ENCODE results near the gene PHLDB1.

PHLDB1 gene

GRCh38 chr11:118639899-118640298 lies 32.5 kb downstream of the PHLDB1 start:
- no peak for DNase-seq

GRCh38 chr11:118640332-118641154 lies 33.1 kb downstream of the PHLDB1 start:
- DNase-seq = no peak

GRCh38 chr11:118641397-118642019 lies 34.1 kb downstream of the PHLDB1 start:
- no peak for DNase-seq

DNA sequence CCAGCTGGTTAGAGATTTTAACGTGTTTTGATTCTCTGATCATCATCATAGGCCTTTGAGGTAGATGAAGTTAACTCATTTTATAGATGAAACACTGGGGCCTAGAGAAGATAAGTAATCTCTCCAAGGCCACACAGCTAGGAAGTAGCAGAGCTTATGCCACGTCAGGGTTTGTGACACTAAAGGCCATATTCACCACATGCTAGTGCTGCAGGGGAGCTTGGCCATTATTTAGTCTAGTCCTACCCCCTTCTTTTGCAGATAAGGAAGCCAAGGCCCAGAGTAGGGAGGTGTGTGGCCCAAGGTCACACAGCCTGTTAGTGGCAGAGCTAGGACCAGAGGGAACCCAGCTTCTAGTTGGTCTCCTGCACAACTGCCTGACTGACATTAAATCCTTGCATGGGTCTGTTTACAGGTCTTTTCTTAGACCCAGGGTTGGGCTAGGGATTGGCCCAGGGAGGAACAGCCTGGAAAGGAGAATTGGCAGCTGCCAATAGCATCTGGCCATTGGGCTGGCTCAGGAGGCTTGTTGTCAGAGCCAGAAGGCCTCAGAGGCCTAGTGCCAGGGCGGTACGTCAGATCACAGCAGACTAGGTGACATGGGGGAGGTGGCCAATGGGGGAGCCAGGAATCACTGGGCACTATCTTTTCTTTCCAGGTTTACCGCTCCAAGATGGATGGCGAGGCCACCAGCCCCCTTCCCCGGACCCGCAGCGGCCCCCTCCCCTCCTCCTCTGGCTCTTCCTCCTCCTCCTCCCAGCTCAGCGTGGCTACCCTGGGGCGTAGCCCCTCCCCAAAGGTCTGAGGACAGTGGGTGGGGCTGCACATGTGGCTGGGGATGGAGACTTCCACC lies 36.0 kb downstream of the PHLDB1 start:
- DNase-seq = no peak

- no peak for DNase-seq
Measured at GRCh38 chr11:118643995-118644345, 36.6 kb downstream of the PHLDB1 start.

DNA sequence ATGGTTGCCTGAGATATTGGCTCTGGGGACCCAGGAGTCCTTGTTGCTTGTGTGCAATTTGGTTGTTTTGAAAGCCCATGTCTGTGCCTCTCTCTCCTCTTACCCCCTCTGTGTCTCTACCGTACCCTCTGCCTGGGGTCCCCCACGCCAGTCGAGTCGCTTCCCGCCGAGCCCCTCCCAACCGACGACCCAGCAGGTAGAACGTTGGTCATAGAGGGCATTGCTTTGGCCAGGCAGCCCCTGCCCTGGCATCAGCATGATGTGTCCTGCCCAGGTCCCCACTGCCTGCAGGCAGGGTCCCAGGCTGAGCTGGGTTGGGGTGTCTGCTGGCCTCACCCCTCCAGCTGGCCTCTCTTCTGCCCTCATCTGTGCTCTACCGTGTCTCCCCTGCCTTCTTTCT lies 37.1 kb downstream of the PHLDB1 start:
- no peak for DNase-seq

GRCh38 chr11:118645066-118645715 lies 37.8 kb downstream of the PHLDB1 start:
- no peak for DNase-seq

DNA sequence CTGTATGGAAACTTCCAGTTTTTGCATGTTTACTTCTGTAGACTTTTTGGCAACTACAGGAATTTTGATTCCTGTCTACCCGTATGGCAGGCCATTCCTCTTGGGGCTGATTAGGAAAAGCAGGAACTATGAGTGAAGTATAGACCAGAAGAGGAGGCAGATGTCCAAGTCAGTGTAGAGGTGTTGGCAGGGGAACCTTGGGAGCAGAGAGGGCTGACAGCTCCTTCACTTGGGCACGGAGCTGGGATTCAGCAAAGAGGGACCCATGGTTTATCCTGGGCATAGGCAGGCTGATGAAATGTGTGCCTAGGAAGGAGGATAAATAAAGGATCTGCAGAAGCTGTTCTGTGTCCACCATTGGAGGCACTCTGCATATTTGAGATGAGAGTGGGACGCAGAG lies 39.0 kb downstream of the PHLDB1 start:
- no peak for DNase-seq

- no peak for DNase-seq
Measured at GRCh38 chr11:118648291-118648690, 40.9 kb downstream of the PHLDB1 start.

DNA sequence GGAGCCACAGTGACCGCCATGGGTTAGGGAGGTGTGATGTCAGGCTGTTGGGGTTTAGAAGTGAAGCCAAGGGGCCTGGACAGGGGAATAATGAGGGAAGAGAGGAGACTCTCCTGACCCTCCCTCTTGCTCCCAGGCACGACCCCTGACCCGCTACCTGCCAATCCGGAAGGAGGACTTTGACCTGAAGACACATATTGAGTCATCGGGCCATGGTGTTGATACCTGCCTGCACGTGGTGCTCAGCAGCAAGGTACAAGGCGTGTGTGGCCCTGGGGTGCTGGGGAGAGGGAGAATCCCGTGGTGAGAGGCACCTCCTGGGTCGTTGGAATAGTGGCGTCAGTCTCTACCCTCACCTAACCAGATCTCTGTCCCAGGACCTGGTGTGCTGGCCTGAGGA lies 42.5 kb downstream of the PHLDB1 start:
- no peak for DNase-seq

DNA sequence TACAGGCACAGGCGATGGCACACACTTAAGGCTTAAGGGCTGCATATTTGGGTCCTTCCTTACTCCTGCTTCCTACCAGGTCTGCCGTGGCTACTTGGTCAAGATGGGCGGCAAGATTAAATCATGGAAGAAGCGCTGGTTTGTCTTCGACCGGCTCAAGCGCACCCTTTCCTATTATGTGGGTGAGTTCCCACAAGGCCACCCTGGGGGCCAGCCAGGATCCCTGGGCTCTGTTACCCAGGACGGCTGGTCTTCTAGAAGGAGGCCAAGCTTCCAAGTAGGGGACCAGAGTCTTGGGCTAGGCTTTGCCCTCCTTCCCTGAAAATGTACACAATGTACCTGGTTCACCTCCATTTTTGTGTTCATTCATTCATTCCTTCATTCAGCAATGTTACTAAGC lies 43.0 kb downstream of the PHLDB1 start:
- DNase-seq = no peak

- no peak for DNase-seq
Measured at GRCh38 chr11:118651820-118652219, 44.4 kb downstream of the PHLDB1 start.

- no peak for DNase-seq
Measured at GRCh38 chr11:118652681-118653181, 45.3 kb downstream of the PHLDB1 start.

DNA sequence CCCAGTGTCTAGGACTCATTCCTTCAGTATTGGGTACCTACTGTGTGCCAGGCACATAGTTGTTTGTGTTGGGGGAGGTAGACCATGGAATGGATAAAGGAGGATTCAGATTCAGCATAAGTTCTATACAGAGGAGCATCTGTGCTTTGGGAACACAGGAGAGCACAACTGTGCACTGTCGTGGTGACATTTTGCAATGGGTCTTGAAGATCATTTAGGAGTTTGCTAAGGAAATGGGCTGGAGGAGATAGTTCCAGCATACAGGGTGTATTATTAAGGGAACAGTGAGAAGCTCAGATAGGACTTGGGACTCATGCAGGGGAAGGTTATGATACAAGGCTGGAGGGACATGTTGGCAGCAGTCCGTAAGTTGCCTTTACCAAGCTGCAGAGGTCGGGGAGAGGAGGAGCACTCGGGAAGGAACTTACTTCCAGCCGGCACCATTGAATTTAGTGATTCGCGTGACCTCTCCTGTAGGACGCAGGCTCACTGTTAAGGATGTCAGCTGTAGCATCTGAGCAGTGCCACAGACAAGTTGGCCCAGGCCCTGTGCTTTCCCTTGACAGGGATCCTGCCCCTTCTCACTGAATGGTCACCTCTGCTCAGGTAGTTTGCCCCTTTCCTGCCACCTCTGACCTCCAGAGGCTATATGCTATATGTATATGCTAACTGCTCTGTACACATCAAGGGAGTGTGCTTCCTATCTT lies 46.4 kb downstream of the PHLDB1 start:
- no peak for DNase-seq

DNA sequence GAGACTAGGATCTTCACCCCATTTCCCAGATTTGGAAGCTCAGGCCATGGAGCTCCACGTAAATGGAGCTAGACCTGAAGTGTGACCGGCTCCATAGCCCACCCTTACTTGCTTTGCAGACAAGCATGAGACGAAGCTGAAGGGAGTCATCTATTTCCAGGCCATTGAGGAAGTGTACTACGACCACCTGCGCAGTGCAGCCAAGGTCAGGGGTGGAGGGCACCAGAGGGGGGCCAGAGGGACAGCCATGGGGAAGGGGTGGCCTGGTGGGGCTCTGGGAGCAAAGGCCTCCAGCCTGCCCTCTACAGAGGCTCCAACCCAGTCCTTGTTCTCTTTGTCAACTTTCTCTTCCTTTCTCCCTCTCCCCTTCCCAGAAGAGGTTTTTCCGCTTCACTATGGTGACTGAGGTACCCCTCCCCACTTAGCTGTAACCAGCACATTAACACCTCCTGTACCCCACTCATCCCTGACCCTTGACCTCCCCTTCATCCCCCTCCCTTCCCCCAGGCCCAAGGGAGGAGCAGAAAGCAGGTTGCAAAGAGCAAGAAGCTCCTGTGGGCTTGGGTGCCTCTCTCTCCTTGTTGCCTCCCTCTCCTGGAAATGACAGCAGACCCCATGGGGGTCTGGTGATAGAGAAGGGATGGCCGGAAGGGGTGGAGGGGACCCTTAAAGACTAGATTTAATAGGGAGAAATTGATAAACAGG lies 48.2 kb downstream of the PHLDB1 start:
- DNase-seq = no peak

DNA sequence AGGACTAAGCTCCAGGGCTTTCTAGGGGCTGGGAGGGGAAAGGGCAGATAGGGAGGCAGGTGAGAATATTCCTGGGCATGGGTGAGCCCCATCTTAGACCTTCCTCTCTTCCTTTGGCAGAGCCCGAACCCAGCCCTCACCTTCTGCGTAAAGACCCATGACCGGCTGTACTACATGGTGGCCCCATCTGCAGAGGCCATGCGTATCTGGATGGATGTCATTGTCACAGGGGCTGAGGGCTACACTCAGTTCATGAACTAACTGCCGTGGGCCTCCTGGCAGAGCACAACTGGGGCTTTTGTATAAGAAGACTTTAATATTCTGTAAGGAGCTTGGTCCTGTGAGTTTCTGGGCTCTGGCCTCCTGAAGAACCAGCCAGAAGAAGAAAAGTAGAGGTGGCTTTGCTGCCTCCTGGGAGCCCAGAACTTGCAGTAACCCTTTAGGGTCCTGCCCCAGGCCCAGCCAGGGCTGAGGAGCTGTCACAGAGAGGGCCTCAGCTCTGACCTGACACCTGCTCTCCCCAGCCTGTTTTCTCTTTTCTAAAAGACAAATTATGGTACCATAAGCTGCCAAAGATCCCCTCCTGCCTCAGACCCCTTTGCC lies 49.2 kb downstream of the PHLDB1 start:
- no peak for DNase-seq

GRCh38 chr11:118657238-118657637 lies 49.8 kb downstream of the PHLDB1 start:
- DNase-seq = no peak

DNA sequence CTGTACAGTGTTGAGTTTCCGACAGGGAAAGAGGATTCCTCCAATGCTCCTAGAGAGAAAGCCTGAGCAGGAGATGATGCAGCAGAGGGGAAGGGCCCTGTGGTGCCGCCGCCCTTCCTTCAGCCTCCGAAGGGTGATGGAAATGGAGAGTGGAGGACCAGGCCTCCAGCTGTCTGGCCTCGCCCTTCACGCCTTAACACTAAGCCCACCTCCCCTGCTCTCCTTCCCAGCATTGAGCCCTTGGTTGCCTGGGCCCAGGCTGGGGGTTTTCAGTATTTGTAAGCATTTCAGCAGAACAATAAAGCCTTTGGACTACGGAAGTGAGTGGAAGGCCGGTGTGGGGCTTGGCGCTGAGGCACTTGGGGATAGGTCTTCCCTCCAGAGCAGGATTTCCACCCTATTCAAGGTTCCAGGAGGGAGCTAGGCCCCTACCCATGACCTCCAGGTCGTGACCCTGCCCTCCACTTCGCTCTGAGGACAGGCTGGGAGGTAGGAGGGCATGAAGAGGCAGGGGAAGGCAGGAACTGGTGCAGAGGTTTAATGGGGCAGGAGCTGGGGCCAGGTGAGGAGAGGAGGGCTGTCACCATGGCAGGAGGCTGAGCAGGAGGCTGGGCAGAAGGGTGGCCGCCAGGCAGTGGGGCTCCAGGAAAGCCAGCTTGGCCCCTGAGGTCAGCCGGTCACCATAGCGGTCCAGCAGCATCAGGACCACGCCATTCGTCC lies 50.5 kb downstream of the PHLDB1 start:
- no peak for DNase-seq

GRCh38 chr11:118658429-118659313 lies 51.3 kb downstream of the PHLDB1 start:
- DNase-seq = no peak
